ENCODE measurements around the gene TRPV4.

TRPV4 gene

GRCh38 chr12:109737126-109737525 is 96.1 kb downstream of the TRPV4 start:
- no peak for DNase-seq
- Histone ChIP-seq H3K27ac (ENCODE audit: insufficient read depth in 1 of 2, low read depth in 1 of 2, low read length in 2 of 2, poor library complexity in 1 of 2, severe bottlenecking in 2 of 2) (no peak overlapping the region), H3K9me3 (ENCODE audit: control extremely low read depth in 1 of 5, control insufficient read depth in 4 of 5, insufficient read depth in 2 of 5, low read depth in 1 of 5, low read length in 4 of 5) (no peaks in the 10 kb centered on the region), H3K4me3 (ENCODE audit: control insufficient read depth in 1 of 7, extremely low read depth in 1 of 7, insufficient read depth in 4 of 7, low read depth in 2 of 7, low read length in 6 of 7) (no peak overlapping the region), H3K36me3 (ENCODE audit: control insufficient read depth in 4 of 4, insufficient read depth in 4 of 4, low read length in 3 of 4) (no peaks in the 10 kb centered on the region), H3K4me1 (ENCODE audit: control extremely low read depth in 1 of 4, control insufficient read depth in 4 of 4, insufficient read depth in 4 of 4, low read length in 3 of 4) (peaks cover 0 to 5% (median 0%) of the 10 kb centered on the region in 4 experiments), H3K27me3 (replicated peaks in 2 of 5; ENCODE audit: control insufficient read depth in 4 of 5, insufficient read depth in 5 of 5, low read length in 4 of 5) (peaks cover 0 to 38% (median 21%) of the 10 kb centered on the region in 5 experiments)
- POLR2A ChIA-PET, result no interaction called here
- CTCF ChIA-PET, result interaction anchor here (2.6 kb wide), 1 partner anchor 23 kb away, joined by 5 read pairs; the partner anchor contains the start of gene FAM222A
- WGBS (ENCODE audit: insufficient coverage), result 17% methylated on average over 1 of the region's 1 CpG

DNA sequence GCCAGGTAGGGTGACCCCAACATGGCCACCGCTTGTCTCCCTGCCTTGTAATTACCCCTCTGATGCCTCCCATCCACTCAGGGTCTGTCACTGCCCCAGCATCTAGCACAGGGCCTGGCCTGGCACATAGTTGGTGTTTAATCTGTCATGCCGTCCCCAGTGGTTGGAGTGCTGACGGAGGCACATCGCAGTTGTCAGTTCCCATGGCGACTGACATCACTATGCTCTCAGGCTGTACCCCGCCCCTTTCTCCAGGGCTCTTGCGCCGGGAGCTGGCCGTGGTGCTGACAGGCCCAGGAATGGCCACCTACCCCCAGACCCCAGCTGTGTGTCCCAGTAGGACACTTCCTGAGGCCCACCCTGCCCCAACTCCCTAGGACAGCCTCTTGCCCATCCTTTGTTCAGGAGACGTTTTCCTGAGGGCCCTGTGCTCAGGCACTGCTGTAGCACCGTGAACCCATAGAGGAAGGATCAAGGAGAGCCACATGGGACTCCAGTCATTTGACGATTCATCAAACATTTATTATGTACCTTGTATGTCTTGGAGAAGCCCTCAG is 96.6 kb downstream of the TRPV4 start:
- H3K4me3 ChIP-seq (ENCODE audit: control insufficient read depth in 1 of 7, extremely low read depth in 1 of 7, insufficient read depth in 4 of 7, low read depth in 2 of 7, low read length in 6 of 7), result no peak overlapping the region
- DNase-seq, result peak; percentile 63 to 86 (median 77)
- peaks cover 0 to 5% (median 0%) of the 10 kb centered on the region in 4 experiments for H3K4me1 ChIP-seq (ENCODE audit: control extremely low read depth in 1 of 4, control insufficient read depth in 4 of 4, insufficient read depth in 4 of 4, low read length in 3 of 4)
- no peaks in the 10 kb centered on the region for H3K36me3 ChIP-seq (ENCODE audit: control insufficient read depth in 4 of 4, insufficient read depth in 4 of 4, low read length in 3 of 4)
- WGBS (ENCODE audit: insufficient coverage), result 25% methylated on average over 11 of the region's 12 CpGs
- no peaks in the 10 kb centered on the region for H3K9me3 ChIP-seq (ENCODE audit: control extremely low read depth in 1 of 5, control insufficient read depth in 4 of 5, insufficient read depth in 2 of 5, low read depth in 1 of 5, low read length in 4 of 5)
- peaks cover 0 to 40% (median 21%) of the 10 kb centered on the region in 5 experiments for H3K27me3 ChIP-seq (replicated peaks in 2 of 5; ENCODE audit: control insufficient read depth in 4 of 5, insufficient read depth in 5 of 5, low read length in 4 of 5)
- ChIA-PET CTCF (interaction anchor here (0.8 to 2.6 kb wide), 5 partner anchors 9 to 35 kb away, joined by 3 to 5 read pairs (median 4); partner anchors contain the start of gene FAM222A), POLR2A (no interaction called here)
- H3K27ac ChIP-seq (ENCODE audit: insufficient read depth in 1 of 2, low read depth in 1 of 2, low read length in 2 of 2, poor library complexity in 1 of 2, severe bottlenecking in 2 of 2), result no peak overlapping the region

- H3K27ac ChIP-seq (ENCODE audit: insufficient read depth in 1 of 2, low read depth in 1 of 2, low read length in 2 of 2, poor library complexity in 1 of 2, severe bottlenecking in 2 of 2), result no peak overlapping the region
- CTCF ChIA-PET, result interaction anchor here (0.8 to 1.2 kb wide), 5 partner anchors 8 to 540 kb away, joined by 3 to 5 read pairs (median 3); no protein-coding TSS in a partner anchor
- H3K9me3 ChIP-seq (ENCODE audit: control extremely low read depth in 1 of 5, control insufficient read depth in 4 of 5, insufficient read depth in 2 of 5, low read depth in 1 of 5, low read length in 4 of 5), result no peaks in the 10 kb centered on the region
- no peak overlapping the region for H3K4me3 ChIP-seq (ENCODE audit: control insufficient read depth in 1 of 7, extremely low read depth in 1 of 7, insufficient read depth in 4 of 7, low read depth in 2 of 7, low read length in 6 of 7)
- 57% methylated on average over 6 of the region's 9 CpGs for WGBS (ENCODE audit: insufficient coverage)
- peaks cover 0 to 40% (median 21%) of the 10 kb centered on the region in 5 experiments for H3K27me3 ChIP-seq (replicated peaks in 2 of 5; ENCODE audit: control insufficient read depth in 4 of 5, insufficient read depth in 5 of 5, low read length in 4 of 5)
- no peaks in the 10 kb centered on the region for H3K36me3 ChIP-seq (ENCODE audit: control insufficient read depth in 4 of 4, insufficient read depth in 4 of 4, low read length in 3 of 4)
- peaks cover 0 to 5% (median 0%) of the 10 kb centered on the region in 4 experiments for H3K4me1 ChIP-seq (ENCODE audit: control extremely low read depth in 1 of 4, control insufficient read depth in 4 of 4, insufficient read depth in 4 of 4, low read length in 3 of 4)
- DNase-seq, result no peak
- POLR2A ChIA-PET, result no interaction called here
Measured at GRCh38 chr12:109735825-109736551, 97.2 kb downstream of the TRPV4 start.

DNA sequence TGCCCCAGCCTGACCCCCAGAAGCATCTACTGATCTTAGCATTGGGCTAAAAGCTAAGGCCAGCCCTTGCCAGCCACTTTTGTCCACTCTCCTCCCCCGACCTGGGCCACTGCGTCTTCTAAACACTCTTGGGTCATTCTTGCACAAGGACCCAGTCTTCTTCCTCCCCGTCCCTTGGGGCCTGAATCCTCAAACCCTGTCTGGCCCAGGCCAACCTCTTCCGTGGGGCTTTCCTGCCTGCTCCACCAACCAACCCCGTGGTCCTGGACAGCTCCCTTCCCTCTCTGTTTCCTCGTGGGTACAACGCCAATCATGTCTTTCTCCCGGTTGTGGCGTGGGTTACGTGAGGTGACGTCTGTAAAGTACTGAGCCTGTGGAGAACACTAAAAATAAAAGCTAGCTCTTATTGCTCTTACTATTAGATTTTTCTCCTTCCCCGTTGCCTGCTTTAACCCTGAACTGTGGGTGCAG is 98.1 kb downstream of the TRPV4 start:
- Histone ChIP-seq H3K9me3 (ENCODE audit: control extremely low read depth in 1 of 5, control insufficient read depth in 4 of 5, insufficient read depth in 2 of 5, low read depth in 1 of 5, low read length in 4 of 5) (no peaks in the 10 kb centered on the region), H3K36me3 (ENCODE audit: control insufficient read depth in 4 of 4, insufficient read depth in 4 of 4, low read length in 3 of 4) (no peaks in the 10 kb centered on the region), H3K4me3 (ENCODE audit: control insufficient read depth in 1 of 7, extremely low read depth in 1 of 7, insufficient read depth in 4 of 7, low read depth in 2 of 7, low read length in 6 of 7) (no peak overlapping the region), H3K27ac (ENCODE audit: insufficient read depth in 1 of 2, low read depth in 1 of 2, low read length in 2 of 2, poor library complexity in 1 of 2, severe bottlenecking in 2 of 2) (no peak overlapping the region), H3K27me3 (replicated peaks in 2 of 5; ENCODE audit: control insufficient read depth in 4 of 5, insufficient read depth in 5 of 5, low read length in 4 of 5) (peaks cover 0 to 40% (median 18%) of the 10 kb centered on the region in 5 experiments), H3K4me1 (ENCODE audit: control extremely low read depth in 1 of 4, control insufficient read depth in 4 of 4, insufficient read depth in 4 of 4, low read length in 3 of 4) (peaks cover 0 to 5% (median 0%) of the 10 kb centered on the region in 4 experiments)
- POLR2A ChIA-PET, result no interaction called here
- 56% methylated on average over 10 of the region's 12 CpGs for WGBS (ENCODE audit: insufficient coverage)
- DNase-seq, result no peak
- CTCF ChIA-PET, result interaction anchor here (0.6 to 1.2 kb wide), 3 partner anchors 7 to 539 kb away, joined by 3 to 5 read pairs (median 3); partner anchors contain the start of gene FAM222A

GRCh38 chr12:109734219-109735000 is 98.8 kb downstream of the TRPV4 start:
- CTCF ChIA-PET, result interaction anchor here (0.6 kb wide), 1 partner anchor 20 kb away, joined by 3 read pairs; the partner anchor contains the start of gene FAM222A
- H3K4me3 ChIP-seq (ENCODE audit: control insufficient read depth in 1 of 7, extremely low read depth in 1 of 7, insufficient read depth in 4 of 7, low read depth in 2 of 7, low read length in 6 of 7), result no peak overlapping the region
- no peak overlapping the region for H3K27ac ChIP-seq (ENCODE audit: insufficient read depth in 1 of 2, low read depth in 1 of 2, low read length in 2 of 2, poor library complexity in 1 of 2, severe bottlenecking in 2 of 2)
- 25% methylated on average over 13 of the region's 22 CpGs for WGBS (ENCODE audit: insufficient coverage)
- peaks cover 0 to 40% (median 18%) of the 10 kb centered on the region in 5 experiments for H3K27me3 ChIP-seq (replicated peaks in 2 of 5; ENCODE audit: control insufficient read depth in 4 of 5, insufficient read depth in 5 of 5, low read length in 4 of 5)
- no peak for DNase-seq
- no peaks in the 10 kb centered on the region for H3K36me3 ChIP-seq (ENCODE audit: control insufficient read depth in 4 of 4, insufficient read depth in 4 of 4, low read length in 3 of 4)
- POLR2A ChIA-PET, result no interaction called here
- H3K4me1 ChIP-seq (ENCODE audit: control extremely low read depth in 1 of 4, control insufficient read depth in 4 of 4, insufficient read depth in 4 of 4, low read length in 3 of 4), result peaks cover 0 to 5% (median 0%) of the 10 kb centered on the region in 4 experiments
- H3K9me3 ChIP-seq (ENCODE audit: control extremely low read depth in 1 of 5, control insufficient read depth in 4 of 5, insufficient read depth in 2 of 5, low read depth in 1 of 5, low read length in 4 of 5), result no peaks in the 10 kb centered on the region

All from common myeloid progenitor, CD34-positive (primary cell).